ENCODE data around the gene MAD1L1.
A peak's percentile ranks its signal among the peaks of the same experiment; 100 is the strongest.
"Not testable (repeated sequence)": the region's sequence is repeated elsewhere in the genome, so short reads cannot be mapped to it uniquely, and the experiment has no call there.

Gene MAD1L1

DNA sequence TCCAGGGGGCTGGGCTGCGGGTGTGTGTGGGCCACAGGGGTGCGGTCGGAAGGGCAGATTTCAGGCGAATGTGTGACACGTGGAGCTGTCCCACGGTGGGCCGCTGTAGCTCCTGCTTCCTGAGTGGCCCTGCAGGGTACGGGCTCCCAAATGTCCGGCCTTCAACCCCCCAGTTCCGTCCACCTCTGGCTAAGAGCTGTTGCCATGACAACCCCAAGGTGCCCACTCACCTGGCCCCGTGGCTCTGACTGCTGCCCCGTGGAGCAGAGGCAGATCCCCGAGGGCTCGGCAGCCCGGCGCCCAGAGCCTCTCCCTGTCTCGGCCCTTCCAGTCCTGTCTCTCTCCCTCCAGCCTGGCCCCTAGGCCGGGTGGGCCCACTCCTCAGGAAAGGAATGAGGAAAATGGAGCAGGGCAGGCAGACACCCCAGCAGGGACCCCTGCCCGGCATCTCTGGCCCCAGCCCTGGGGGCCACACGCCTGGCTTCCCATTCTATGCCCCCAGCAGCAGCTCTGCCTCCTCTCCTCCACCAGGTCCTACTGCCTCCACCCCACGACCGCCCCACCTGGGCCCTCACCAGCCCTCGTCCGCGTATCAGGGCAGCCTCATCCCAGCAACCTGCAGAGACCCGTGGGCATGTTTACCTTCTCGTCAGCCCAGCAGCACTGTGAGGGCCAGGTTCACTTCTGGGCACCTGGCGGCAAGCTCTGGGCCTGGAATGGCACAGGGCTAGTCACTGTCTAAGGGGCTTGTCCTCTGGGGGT lies 347.1 kb downstream of the MAD1L1 start:
- DNase-seq, result no peak

DNA sequence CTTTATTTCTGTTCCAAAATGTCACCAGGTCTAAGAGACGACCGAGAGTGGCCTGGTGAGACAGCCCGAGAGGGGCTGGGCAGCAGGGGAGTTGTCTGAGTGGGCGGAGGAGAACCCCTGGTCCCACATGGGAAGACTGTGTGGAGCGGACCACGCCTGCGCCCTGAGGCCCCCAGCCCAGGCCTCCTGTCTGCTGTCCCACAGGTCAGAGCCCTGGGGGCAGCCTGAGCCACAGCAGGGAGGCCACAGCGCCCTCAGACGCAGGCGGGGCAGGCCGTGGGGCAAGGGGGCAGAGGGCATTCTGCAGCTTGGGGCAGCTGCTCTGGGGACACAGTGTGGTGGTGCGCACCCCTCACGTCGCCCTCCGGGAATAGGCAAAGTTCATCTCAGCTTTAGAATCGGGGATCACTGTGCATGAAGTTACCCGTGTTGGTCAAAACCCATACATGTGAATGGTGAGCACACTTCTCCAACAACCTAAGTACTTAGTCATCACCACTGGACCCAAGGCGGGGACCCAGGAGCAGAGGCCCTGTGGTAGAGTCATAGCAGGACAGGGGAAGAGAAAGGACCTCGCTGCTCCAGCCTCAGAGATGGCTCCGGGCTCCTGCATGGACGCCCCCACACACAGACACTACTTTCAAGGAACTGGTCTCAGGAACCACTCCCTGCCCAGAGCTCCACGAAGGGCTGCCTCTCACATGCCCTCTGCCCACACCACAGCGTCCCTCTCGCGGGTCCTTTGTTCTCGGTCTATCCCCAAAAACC lies 348.0 kb downstream of the MAD1L1 start:
- no peak for DNase-seq

DNA sequence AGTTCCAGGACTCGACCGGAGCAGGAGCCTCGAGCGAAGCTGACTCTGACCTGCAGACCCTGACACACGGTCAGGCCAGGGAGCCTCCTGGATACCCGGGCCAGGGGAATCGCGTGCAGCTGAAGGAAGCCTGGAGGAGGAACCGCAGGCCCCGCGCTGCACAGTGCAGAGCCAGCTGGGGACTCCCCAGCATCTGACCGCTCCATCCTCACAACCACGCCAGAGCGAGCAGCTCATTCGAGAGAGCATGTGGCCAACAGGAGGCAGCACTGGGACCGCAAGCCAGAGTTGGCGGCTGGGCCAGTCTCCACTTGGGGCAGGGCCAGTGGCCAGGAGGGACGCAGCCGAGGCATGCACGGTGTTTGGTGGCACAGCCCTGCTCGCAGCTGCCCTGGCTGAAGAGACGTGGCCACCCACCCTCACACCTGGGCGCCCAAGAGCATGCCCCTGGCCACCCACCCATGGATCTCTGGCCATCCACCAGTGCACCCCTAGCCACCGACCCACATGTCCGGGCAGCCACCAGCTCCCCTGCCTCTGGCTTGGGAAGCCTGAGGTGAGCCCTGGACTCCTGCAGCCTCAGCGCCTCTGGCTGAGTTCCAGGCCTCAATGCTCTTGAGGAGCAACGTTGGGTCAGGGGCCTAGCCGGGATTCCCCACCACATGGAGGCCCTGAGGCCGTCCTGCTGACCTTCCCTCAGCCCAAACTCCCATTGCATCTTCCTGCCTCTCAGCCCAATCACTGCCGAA lies 348.7 kb downstream of the MAD1L1 start:
- DNase-seq, result no peak

DNA sequence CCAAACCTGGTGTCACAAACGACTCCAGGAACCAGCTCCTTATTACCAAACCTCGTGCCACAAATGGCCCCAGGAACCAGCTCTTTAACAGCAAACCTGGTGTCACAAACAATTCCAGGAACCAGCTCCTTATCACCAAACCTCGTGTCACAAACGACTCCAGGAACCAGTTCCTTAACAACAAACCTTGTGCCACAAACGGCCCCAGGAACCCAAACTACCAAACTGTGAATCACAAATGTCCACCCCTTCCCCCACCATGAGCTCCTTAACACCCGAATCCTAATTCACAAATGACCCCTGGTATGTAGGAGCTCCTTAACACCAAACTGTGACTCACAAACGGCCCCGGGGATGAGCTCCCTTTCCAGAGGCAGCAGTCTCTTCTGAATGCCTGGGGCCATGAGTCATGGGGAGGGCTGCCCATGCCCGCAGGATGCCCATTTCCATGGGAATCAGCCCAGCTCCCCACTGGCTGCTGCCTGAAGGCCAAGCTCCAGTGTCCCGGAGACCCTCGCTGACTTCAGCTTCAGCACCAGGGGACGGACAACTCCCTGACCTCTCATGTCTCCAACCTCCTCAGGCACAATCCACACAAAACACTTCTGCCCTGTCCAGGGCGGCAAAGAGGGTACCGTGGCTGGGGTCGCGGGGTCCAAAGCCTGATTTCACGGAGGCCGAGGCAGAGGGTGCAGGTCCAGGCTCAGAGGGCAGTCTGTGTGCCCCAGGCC lies 349.5 kb downstream of the MAD1L1 start:
- DNase-seq, result no peak

DNA sequence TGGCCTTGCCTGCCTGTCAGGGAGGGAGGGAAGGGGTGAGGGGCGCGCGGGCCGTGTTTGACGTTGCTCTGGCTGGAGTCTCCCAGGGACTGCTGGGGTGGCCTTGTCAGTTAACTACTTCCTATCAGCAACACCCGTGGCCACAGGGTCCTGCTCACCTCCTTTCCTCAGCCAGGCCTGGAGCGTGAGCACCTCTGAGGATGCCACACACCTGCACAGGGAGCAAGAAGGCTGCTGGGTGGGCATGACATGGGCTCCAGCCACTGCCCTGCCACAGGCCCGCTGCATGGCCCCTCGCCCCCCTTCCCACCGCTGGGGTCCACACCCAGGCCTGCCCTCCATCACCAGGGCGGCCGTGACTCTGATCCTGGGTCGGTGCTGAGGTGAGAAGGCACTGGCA lies 350.3 kb downstream of the MAD1L1 start:
- no peak for DNase-seq

DNA sequence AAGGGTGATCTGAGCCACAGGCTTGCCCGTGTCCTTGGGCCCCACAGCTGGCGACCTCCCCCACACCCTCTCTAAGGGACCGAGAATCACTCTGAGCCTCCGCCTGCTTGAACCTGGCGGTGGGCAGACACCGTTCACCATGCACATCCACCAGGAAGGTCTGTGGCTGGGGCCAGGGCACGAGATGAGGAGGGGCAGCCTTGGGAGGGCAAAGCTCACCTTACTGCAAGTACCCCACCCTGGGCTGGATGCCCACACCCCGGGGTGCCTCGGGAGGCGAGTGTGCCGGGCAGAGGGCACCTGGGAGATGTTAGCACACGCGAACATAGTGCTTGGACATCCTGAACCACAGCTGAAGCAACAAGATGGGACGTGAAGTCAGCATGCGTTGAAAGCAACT lies 350.8 kb downstream of the MAD1L1 start:
- DNase-seq, result no peak

DNA sequence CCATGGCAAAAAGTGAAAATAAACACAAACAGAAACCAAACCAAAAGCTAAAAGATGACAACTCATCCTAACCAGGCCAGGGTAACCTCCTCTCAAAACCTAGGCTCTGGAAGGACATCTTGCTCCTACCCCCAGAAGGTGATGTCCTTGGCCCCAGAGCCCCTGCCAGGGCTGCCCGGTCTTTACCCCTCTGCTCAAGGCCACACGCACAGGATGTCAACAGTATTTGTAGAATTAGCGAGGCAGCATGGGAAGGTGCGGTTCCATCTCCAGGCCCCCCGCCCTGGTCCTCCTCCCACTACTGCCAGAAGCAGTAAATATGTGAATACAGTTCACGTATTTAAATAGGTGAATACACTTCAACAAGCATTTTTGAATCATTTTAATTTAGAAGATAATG lies 356.1 kb downstream of the MAD1L1 start:
- not testable (repeated sequence) for DNase-seq

DNA sequence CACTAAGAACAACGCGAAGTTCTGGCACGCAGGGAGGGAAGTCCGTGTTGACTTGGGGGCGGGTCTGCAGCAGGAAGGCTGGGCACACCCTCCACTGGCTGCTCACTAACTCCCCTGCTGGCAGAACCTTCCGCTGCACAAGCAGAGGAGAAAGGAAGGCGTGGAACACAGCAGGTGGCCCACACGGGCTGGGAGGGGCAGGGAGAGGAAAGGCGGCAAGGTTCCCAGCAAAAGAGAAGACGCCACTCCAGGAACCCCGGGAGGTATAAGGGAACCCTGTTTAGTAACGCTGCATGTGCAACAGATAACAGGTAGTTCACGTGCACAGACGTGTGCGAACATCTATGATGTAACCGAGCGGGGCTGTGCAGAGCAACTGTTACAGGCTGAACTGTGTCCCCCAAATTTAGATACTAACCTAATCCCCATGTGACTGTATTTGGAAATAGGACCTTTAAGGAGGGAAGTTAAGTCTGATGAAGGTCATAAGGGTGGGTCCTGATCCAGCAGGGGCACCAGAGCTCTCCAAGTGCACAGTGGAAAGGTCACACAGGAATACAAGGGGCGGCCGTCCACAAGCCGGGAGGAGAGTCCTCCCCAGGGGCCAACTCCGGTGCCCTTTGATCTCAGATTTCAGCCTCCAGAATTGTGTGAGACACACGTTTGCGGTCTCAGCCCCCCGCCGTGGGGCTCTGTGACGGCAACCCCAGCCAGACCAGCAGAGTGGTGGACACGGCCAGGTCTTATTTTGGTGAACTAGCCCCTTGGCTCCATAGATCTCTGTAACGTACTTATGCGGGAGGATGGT lies 357.1 kb downstream of the MAD1L1 start:
- peak; percentile 80 for DNase-seq

DNA sequence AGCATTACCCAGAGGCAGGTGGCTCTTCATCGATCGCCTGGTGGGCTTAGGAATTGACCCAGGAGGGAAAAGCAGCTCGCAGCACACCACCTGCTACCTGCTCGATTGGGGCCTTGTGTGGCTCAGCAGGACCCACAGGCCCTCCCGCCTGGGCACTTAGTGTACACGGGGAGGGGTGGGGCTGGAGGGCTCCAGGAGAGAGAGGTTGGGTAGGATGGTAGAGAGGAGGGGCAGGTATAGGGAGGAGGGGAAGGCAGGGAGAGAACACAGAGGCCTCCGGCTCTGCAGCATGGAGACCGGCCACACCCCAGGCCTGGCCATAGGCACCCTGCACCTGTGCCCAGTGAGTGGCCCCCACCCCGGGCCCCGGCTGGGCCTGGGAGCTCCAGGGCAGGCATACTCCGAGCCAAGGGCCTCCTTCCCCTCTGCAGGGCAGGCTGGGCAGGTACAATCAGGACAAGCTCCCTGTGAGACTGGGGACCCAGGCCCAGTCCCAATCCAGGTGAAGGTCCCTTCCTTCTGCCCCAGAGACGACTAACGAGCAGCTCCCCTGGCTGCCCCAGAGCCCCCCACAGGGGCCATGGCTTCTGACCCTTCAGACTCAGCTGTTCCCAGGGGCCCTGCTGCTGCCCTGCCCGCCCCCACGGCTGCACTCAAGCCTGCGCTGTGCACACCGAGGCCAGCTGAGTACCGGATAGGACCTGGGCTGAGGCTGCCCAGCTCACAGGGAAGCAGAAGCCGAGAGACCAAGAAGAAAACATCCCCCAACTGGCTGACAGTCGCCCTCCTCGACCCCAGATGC lies 358.0 kb downstream of the MAD1L1 start:
- peak; percentile 98 for DNase-seq

DNA sequence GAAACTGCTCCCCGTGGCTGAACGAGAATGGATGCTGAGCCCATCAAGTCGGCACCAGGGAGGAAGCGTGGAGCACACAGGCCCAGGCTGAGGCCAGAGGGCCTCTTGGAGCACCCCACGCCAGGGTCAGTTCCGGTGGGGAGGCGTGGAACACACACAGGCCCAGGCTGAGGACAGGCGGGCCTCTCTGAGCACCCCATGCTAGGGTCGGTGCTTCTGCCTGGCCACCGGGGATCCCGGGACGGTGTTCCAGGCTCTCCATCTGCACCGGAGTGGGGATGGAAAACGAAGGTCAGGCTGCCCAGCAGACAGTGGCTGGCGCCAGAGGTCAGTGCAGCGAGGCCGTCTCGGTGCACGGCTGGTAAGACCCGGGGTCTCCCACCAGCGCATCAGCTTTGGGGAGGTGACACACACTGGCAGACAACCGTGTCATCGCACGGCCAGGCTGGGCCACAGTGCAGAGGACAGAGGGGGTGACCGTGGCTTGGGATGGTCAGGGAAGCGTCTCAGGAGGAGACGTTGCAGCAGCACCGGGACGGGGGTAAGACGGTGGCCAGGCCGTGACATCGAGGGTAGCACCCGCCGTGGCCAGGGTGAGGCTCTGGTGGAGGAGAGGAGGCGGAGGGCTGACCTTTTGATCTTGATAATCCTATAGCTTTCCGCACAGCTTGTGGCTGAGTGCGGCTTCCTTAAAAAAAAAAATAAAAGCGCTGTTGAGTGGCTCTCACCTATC lies 358.7 kb downstream of the MAD1L1 start:
- DNase-seq, result no peak

DNA sequence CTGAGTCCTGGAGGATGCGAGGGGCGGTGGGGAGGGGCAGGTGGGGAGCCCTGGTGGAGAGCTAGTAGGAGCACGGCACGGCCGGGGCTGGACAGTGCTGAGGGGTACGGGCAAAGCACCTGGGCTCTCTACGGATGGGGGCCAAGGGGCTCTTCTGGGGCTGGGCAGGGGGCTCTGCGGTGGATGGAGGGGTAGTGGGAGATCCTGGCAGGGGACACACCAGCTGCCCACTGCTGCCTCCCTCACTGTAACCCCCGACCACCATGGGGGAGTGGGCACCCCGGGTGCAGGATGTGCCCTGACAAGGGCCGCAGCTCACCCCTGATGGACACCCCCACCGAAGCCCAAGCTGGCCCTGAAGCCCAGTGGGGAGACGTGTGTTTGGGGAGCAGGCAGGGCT lies 359.3 kb downstream of the MAD1L1 start:
- DNase-seq, result no peak

DNA sequence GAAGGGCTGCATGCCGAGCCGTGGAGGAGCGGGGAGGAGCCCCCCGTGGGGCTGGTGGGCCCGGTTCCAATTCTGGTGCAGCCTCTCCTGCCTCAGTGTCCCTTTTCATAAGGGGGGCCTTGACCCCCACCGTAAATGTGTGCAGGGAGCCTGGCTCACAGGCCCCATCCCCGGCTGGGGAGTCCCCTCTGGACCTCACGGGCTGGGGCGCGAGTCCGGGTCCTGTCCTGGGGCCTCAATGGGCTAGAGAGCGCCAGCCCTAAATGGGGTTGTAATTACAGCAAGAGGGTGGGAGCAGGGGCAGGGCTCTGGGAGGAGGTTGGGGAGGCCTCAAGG lies 359.7 kb downstream of the MAD1L1 start:
- DNase-seq, result no peak

DNA sequence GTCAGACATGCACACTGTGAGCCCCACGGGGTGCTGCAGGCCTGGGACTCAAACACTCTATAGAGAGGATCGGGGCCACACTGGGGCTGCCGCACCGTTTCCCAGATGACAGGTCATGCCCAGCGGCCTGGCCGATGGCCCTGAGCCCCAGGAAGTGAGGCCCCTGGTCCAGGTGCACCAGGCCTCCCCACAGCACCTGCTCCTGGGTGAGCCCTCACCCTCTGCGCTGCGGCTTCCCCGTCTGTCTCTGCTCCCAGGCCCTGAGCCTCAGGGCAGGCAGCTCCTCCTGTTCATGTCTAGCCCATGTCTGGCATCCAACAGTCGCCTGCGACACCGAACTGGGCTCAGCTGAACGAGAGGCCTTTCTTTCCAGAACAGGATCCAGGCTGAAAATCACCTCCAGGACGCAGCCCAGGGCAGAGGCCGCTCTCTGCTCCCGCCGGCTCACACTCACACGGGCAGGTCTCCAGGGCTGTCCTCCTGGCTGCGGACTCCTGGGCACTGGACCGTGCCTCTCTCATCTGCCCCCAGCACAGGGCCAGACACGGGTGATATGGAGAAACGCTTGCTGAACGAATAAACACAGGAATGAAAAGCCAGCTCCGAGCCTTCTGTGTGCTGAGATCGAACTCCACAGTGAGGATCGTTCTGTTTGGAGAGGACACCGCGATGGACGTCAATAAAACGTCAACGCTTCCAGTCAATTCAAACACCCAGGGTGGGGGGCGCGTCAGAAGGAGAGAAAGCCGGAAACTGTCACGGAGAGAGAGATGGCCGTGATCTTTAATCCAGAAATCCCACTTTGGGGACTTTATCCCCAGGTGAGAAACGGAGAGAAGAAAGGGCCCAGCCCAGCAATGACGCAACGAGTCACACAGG lies 360.3 kb downstream of the MAD1L1 start:
- no peak for DNase-seq

DNA sequence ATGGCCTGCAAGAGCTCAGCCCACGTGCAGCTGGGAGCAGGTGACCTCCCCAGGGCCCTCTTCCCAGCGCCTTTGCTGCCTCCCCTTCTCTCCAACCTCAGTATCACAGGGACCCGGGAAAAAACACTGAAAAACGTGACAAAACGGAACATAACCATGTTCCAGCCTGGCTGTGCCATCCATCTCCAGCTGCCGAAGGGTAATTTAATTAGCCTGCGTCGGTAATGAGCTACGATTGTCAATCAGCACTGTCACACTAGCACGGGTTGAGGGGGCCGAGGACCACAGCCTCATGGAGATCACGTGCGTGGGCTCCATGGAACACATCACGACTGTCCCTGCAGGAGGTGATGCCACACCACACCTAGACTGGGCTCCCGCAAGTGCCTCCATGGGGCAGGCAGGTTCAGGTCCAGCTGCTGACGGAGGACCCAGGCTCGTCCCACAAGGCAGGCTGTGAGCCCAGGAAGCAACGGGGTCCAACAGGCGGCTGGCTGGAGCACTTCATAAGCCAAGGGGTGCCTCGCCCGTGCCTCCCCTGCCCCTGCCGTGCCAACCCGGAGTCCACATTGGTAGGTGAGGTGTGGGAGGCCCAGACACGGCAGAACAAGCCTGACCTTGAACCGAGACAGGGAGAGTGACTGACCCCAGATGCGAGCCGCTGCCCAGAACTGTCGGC lies 363.2 kb downstream of the MAD1L1 start:
- no peak for DNase-seq

DNA sequence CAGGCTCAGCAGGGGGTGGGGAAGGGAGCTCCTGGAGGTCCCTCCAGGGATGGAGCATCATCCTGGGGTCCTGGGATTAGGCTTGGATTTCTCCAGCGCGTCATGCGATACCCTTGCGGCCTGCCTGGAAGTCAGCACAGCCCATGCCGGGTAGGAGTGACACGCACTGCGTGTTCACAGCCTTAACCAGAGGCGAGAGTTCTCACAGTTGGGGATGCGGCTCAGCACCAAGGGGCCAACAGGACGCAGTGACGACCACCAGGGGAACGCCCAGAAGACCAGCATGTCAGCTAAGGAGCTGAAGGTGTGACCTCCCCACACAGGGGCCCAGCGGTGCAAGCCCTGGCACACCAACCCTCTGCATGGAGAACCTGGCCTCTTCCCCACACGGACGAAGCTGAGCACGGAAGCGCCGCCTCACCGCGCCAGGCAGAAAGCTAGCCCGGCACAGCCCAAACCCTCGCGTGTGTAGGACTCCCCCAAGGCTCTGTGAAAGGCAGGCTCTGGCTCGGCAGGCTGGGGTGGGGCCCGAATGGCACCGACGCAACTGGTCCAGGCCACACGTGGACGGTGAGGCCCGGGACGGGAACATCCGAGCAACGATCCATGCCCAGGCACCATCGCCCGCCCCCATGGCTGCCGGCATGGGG lies 364.1 kb downstream of the MAD1L1 start:
- no peak for DNase-seq

DNA sequence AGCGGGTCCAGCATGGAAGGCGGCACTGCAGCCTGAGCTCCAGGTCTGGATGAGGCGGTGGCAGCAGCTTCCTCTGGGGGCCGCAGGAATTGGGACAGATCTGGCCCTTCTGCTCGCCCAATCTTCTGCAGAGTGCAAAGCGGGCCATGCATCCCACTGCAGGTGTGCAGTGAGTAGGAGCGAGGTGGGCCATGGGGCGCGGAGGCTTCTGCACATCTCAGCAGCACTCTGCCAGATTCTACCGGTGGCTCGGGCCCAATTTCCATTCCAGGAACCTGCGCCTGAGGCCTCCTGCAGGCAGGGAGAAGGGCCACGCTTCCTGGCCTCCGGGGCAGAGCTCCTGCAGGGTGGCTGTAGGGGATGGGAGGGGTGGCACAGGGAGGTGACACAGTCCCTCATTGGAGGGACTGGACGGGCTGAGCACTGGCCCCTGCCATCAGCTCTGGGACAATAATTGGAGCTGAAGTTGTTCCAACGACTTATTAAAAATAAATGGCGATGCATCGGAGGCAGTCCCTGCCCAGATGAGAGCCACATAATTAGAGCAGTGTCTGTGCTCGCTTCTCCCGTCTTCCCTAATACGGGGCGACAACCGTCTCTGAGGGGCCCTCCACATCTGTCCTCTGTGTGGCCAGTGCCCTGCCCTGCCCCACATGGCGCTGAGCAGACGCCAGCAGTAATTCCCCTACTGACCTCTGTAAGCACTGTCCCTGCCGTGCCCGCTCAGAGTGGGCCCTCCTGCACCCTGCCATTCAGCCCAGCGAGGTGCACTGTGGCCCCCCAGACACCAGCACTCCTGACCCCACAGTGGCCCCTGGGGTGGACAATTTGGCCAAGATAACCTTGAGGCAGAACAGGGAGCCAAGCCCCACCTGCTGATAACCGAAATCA lies 365.1 kb downstream of the MAD1L1 start:
- no peak for DNase-seq

DNA sequence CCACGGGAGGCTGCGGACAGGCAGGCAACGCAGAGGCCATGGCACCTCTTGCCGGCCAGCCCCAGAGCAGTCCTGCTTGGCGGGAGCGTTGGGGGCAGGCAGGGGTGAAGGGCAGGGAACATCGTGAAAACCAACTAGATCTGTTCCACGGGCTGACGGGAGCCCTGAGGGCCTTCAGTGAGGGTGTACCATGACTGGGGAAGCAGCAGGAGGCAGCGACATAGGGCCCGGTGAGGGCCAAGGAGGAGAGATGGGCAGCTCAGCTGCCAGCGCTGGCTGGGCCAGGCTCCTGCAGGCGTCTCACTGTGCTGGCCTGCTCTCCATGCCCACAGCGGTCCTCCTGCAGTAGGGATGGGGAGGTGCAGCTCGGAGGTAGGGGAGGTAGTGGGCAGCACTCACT lies 366.1 kb downstream of the MAD1L1 start:
- DNase-seq, result no peak
